MCF 10A (cell line): ENCODE results near the gene PDILT. TPM values are rescaled to one million over a fixed set of nuclear protein-coding genes. Genes with fewer than 3 reads are reported as not detected.

Source experiments
- BruUV-seq: library from RNA; stranded (reverse); fragments of 400-500 nt; replicated peaks from 2 replicates; lab custom pipeline; 2021; lab: Mats Ljungman, UMichigan
- CTCF ChIA-PET: fragments of 300-600 bp; sonication (Branson Sonifier 250); formaldehyde crosslinking; extraction: SDS; loops from one replicate; lab custom pipeline; 2021; ENCODE audit warnings: antibody characterized with exemption, inconsistent platforms; lab: Yijun Ruan, JAX
- POLR2A ChIA-PET: fragments of 300-600, 350-650 bp; sonication (Branson Sonifier 250); formaldehyde crosslinking; extraction: SDS; loops from one replicate; lab custom pipeline; 2020; ENCODE audit warnings: antibody characterized with exemption, inconsistent platforms; lab: Yijun Ruan, JAX
- DNase-seq: peaks from one replicate; pipeline ENCODE4 v3.0.0-alpha.2; 2018; ENCODE audit not compliant: unreplicated experiment
- H3K27ac Mint-ChIP-seq: one replicate; pipeline ENCODE4 v1.8.0; 2022; ENCODE audit warnings: mild to moderate bottlenecking, low read depth, mixed read lengths; ENCODE audit not compliant: unreplicated experiment
- H3K27me3 Mint-ChIP-seq: one replicate; pipeline ENCODE4 v1.8.0; 2022; ENCODE audit warnings: mixed read lengths; ENCODE audit not compliant: insufficient read depth, unreplicated experiment
- H3K36me3 Mint-ChIP-seq: one replicate; pipeline ENCODE4 v1.8.0; 2022; ENCODE audit warnings: mild to moderate bottlenecking, moderate library complexity, mixed read lengths; ENCODE audit not compliant: insufficient read depth, unreplicated experiment
- H3K4me1 Mint-ChIP-seq: one replicate; pipeline ENCODE4 v1.8.0; 2022; ENCODE audit warnings: mixed read lengths; ENCODE audit not compliant: insufficient read depth, unreplicated experiment
- H3K4me3 Mint-ChIP-seq: one replicate; pipeline ENCODE4 v1.8.0; 2022; ENCODE audit warnings: mild to moderate bottlenecking, moderate library complexity, mixed read lengths; ENCODE audit not compliant: unreplicated experiment
- H3K9me3 Mint-ChIP-seq: one replicate; pipeline ENCODE4 v1.8.0; 2022; ENCODE audit warnings: mixed read lengths; ENCODE audit not compliant: unreplicated experiment
- intact Hi-C: fragments of 100-400 bp; cut with micrococcal nuclease; formaldehyde crosslinking; loops from 2 replicates; pipeline ENCODE4 v1.14.1; 2022
- total RNA-seq: library from RNA; stranded (reverse); gene quantifications from 2 replicates; pipeline ENCODE4 v1.2.3, GENCODE V29; 2022
- TF ChIP-seq, protein P1 (sequence below): fragments of 200-600 bp; IDR thresholded peaks from one replicate; pipeline ENCODE4 v1.8.0; 2022; ENCODE audit warnings: antibody characterized with exemption, mild to moderate bottlenecking; ENCODE audit not compliant: unreplicated experiment

PDILT gene
- total RNA-seq, 1 experiment from 2014 or later, result not detected

GRCh38 chr16:20401475-20402016, 3.0 kb downstream of the PDILT start:
- ChIA-PET CTCF (interaction anchor here (5.6 kb wide), 1 partner anchor 17 kb away, joined by 51 read pairs; no protein-coding TSS in a partner anchor), POLR2A (no interaction called here)

GRCh38 chr16:20401066-20401465, 3.5 kb downstream of the PDILT start:
- BruUV-seq, result no TSS peak
- Mint-ChIP-seq H3K36me3 (no peaks in the 10 kb centered on the region), H3K4me1 (peaks cover 5% of the 10 kb centered on the region), H3K9me3 (no peaks in the 10 kb centered on the region), H3K4me3 (no peak overlapping the region), H3K27me3 (no peaks in the 10 kb centered on the region), H3K27ac (no peak overlapping the region)
- no peak for DNase-seq
- CTCF ChIA-PET, result interaction anchor here (1.1 to 5.6 kb wide), 2 partner anchors 16 to 494 kb away, joined by 6 to 51 read pairs; no protein-coding TSS in a partner anchor
- intact Hi-C loops, result no loop called here
- TF ChIP-seq, protein P1, sequence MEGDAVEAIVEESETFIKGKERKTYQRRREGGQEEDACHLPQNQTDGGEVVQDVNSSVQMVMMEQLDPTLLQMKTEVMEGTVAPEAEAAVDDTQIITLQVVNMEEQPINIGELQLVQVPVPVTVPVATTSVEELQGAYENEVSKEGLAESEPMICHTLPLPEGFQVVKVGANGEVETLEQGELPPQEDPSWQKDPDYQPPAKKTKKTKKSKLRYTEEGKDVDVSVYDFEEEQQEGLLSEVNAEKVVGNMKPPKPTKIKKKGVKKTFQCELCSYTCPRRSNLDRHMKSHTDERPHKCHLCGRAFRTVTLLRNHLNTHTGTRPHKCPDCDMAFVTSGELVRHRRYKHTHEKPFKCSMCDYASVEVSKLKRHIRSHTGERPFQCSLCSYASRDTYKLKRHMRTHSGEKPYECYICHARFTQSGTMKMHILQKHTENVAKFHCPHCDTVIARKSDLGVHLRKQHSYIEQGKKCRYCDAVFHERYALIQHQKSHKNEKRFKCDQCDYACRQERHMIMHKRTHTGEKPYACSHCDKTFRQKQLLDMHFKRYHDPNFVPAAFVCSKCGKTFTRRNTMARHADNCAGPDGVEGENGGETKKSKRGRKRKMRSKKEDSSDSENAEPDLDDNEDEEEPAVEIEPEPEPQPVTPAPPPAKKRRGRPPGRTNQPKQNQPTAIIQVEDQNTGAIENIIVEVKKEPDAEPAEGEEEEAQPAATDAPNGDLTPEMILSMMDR, result no peak
- POLR2A ChIA-PET, result no interaction called here

More at GRCh38 chr16:20401475-20402016, 3.0 kb downstream of the PDILT start:
- Mint-ChIP-seq H3K4me3 (no peak overlapping the region), H3K9me3 (no peaks in the 10 kb centered on the region), H3K4me1 (peaks cover under 1% of the 10 kb centered on the region), H3K36me3 (no peaks in the 10 kb centered on the region), H3K27me3 (no peaks in the 10 kb centered on the region), H3K27ac (no peak overlapping the region)
- TF ChIP-seq, protein P1, result no peak
- intact Hi-C loops, result no loop called here
- DNase-seq, result no peak
- no TSS peak for BruUV-seq

DNA sequence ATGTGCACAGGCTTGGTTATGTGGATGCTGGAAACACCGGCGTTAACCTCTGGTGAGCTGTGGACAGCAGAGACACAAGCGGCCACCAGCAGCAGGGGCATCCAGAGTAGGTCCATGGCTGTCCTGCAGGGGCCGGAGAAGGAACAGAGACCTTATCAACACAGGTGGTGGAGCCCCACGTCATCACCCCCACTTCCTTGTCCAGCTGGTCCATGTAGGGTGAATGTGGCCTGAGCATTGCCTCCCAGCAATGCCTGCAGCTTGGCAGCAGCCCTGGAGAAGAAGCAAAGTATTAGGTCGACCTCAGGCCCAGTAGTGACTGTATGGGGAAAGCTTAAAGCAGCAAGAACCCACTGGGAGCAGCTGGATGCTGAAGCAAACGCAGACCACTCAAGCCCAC, 5.4 kb downstream of the PDILT start:
- Mint-ChIP-seq H3K27me3 (no peaks in the 10 kb centered on the region), H3K4me3 (no peak overlapping the region), H3K27ac (no peak overlapping the region), H3K4me1 (peaks cover 6% of the 10 kb centered on the region), H3K36me3 (no peaks in the 10 kb centered on the region), H3K9me3 (no peaks in the 10 kb centered on the region)
- intact Hi-C loops, result no loop called here
- TF ChIP-seq, protein P1, result no peak
- CTCF ChIA-PET, result interaction anchor here (0.9 to 5.6 kb wide), 2 partner anchors 14 to 492 kb away, joined by 4 to 51 read pairs; no protein-coding TSS in a partner anchor
- DNase-seq, result no peak
- BruUV-seq, result no TSS peak
- POLR2A ChIA-PET, result no interaction called here

DNA sequence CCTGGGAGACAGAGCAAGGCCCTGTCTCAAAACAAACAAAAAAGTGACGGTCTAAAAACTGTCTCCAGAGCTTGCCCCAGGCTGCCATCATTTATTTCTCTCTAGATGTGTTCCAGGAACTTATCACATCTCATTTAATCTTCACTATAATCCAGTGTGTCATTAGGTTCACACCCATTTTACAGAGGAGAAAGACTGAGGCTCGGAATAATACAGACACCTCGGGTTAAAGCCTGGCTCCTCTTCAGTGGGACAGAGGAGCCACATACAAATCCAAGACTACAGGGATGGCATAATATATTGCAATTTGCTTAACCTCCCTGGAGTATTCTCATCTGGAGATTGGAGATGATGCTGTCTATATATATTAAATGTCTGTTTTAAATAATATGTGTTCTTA, 5.9 kb downstream of the PDILT start:
- no peaks in the 10 kb centered on the region for H3K9me3 Mint-ChIP-seq
- ChIA-PET CTCF (interaction anchor here (0.9 to 6.7 kb wide), 2 partner anchors 14 to 492 kb away, joined by 4 to 61 read pairs; no protein-coding TSS in a partner anchor), POLR2A (no interaction called here)
- H3K36me3 Mint-ChIP-seq, result no peaks in the 10 kb centered on the region
- TF ChIP-seq, protein P1, result no peak
- no peak for DNase-seq
- no peak overlapping the region for H3K4me3 Mint-ChIP-seq
- peaks cover 11% of the 10 kb centered on the region for H3K4me1 Mint-ChIP-seq
- no TSS peak for BruUV-seq
- H3K27ac Mint-ChIP-seq, result no peak overlapping the region
- H3K27me3 Mint-ChIP-seq, result no peaks in the 10 kb centered on the region
- intact Hi-C loops, result no loop called here
